GM20000 (cell line): ENCODE measurements around the gene FAM89B.

Experiments
- DNase-seq: peaks from one replicate; pipeline ENCODE4 v3.0.0; 2012; ENCODE audit warnings: low spot score
- CTCF ChIP-seq: IDR thresholded peaks from 2 replicates; pipeline ENCODE4 v1.5.1; 2012; ENCODE audit warnings: mild to moderate bottlenecking, control low read depth; ENCODE audit errors: extremely low read depth, missing control alignments

The FAM89B gene

GRCh38 chr11:65569973-65570918, 2.1 kb upstream of the FAM89B start, which contains the start of gene ZNRD2:
ZNRD2 (plus strand) TSS chr11:65570477; CDS start chr11:65570492, 15 bp downstream.
- peak; percentile 96 for DNase-seq
- peak; percentile 56 for TF ChIP-seq CTCF

GRCh38 chr11:65571420-65571819, 918 bp upstream of the FAM89B start:
- no peak for DNase-seq
- TF ChIP-seq CTCF: no peak

DNA sequence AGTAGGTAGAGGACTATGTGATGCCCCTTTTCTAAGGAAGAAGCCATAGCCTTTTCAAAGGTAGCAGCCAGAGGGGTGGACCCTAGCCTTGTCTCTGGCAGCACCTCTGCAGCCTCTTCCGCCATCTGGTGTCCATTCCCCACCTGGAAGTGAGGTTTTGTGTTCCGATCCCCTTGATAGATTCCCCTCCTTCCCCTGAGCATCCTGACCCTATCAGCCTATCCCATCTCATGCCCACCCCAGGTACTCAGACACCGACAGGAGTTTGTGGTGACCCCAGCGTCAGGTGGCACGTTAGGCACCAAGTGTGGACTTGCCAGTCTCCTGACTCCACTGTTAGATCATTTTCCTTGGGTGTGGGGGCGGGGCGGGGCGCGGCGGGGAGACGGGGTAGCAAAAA, 398 bp upstream of the FAM89B start:
- TF ChIP-seq CTCF: no peak
- DNase-seq: no peak

DNA sequence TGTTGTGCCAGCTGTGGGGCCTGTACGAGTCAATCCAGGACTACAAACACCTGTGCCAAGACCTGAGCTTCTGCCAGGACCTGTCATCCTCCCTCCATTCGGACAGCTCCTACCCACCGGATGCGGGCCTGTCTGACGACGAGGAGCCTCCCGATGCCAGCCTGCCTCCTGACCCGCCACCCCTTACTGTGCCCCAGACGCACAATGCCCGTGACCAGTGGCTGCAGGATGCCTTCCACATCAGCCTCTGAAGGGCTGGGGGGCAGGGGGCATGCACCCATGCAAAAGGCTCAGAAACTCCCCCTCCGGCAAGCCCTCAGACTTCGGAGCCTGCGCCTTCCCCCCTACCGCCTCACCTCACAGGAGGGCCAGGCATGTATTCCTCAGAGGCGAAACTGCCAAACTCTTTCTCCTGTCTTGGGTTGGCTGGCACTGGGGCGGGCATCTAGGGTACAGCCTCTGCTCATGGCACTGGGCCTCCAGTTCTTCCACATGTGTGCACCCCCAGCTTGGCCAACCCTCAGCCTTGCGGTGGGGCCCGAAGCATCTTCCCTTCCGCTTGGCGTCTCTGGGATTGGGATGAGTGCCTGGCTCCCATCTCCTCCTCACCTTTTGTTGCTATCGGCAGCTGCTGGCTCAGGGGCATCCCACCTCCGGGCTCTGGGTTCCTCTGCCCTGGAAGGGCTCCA, 1.2 kb downstream of the FAM89B start:
- no peak for DNase-seq
- TF ChIP-seq CTCF: no peak

DNA sequence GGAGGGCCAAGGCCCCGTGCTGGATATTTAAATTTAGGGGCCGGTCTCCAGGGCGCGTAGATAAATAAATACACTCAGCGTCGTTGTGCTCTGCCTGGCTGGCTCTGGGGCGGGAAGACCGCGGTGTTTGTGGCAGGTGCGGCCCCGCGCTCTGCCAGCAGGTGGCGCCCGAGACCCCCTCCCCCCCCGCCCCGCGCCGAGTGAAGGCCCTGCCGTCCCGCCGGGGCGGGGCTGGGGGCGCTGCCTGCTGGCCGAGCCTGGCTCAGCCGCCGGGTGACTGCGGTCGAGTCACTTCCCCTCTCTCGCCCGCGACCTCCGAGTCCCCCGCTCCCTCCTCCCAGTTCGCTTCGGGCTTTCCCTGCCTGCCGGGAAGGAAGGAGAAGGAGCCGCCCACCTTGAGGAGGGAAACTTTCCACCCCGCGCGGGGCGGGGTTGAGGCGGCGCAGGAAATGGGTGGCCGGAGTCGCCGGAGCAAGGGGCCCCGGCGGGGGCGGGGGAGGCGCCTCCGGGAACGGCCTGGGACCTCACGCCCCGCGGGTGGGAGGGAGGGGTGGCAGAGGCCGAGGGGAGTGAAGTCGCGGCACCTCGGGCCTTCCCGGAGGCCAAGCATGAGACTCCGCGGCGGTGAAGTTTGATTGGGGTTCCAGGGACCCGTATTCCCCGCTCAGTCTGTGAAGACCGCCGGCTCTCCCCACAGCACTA, 1.9 kb downstream of the FAM89B start:
- TF ChIP-seq CTCF: peak; percentile 63
- DNase-seq: peak; percentile 98

DNA sequence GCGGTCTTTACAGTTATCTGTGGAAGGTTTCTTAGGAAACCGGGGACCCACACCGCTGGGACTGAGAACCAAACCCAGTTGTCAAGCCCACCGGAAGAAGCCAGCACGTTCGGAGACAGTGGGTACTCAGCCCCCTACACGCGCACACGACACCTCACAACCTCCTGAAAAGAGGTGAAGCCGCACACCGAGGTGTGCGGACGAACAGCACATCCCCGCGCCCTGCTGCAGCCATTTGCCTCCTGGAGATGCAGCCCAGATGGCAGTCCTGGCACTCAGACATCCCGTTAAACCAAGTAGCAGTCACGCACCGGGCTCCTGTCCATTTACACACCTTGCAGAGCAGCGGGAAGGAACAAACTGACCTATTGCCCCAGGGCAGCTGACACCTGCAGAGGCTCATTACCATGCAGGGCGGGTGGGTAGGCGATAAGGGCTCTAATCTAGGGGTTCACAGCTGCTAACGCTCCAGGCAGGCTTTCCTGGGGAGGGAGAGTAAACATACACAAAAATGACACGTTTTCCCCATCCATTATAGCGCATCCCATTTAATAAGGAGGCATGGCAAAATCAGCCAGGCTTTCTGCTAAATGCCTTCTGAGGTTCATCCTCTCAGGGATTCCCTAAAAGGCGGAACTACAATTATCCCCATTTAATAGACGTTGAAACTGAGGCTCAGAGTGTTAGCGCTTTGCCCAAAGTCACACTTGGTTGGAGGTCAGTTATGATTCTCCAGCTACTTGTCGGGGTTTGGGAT, 2.7 kb downstream of the FAM89B start:
- TF ChIP-seq CTCF: no peak
- peak; percentile 65 for DNase-seq
